NCI-H774 (cell line): ENCODE measurements around the gene FGF5.

Source experiments
- DNase-seq: peaks from one replicate; lab custom pipeline; 2025; lab: John Stamatoyannopoulos, UW

Gene FGF5

DNA sequence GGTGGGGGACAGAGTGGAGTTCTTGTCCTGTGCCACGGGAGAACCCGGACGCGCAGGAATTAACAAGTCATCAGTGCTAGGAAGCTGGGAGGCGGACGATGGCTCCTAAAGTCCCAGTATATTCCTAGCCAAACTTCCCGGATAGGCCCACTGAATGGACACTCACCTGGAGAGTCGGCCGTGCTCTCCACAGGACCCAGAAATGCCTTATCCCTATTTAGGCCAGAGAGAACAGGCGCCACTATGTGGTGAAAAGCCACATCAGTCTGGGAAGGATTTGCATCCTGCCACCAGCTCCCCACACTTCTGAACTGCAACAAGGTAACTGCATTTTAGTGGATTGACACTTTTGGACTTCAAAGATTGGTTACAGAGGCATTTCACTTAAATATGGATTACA, 70.1 kb downstream of the FGF5 start:
- DNase-seq: peak; percentile 14

- DNase-seq: no peak
Observed at GRCh38 chr4:80340036-80340435, 73.6 kb downstream of the FGF5 start.
